GM18867 (cell line): ENCODE data around the gene OTUD1.
A peak's percentile ranks its signal among the peaks of the same experiment; 100 is the strongest.

Experiments used
- ATAC-seq: cut with Tn5 transposase; IDR thresholded peaks from one replicate; pipeline ENCODE4 v1.9.1; 2021; ENCODE audit warnings: mild to moderate bottlenecking, moderate library complexity; ENCODE audit not compliant: unreplicated experiment

The OTUD1 gene

GRCh38 chr10:23421397-23421796 lies 17.5 kb upstream of the OTUD1 start:
- no peak for ATAC-seq

GRCh38 chr10:23422003-23422411 lies 16.9 kb upstream of the OTUD1 start:
- no peak for ATAC-seq

GRCh38 chr10:23432166-23432565 lies 6.7 kb upstream of the OTUD1 start:
- no peak for ATAC-seq

- ATAC-seq: no peak
Measured at GRCh38 chr10:23432639-23433038, 6.2 kb upstream of the OTUD1 start.

- ATAC-seq: no peak
Measured at GRCh38 chr10:23433701-23434100, 5.2 kb upstream of the OTUD1 start.

GRCh38 chr10:23435378-23435777 lies 3.5 kb upstream of the OTUD1 start:
- ATAC-seq: no peak

GRCh38 chr10:23436983-23437382 lies 1.9 kb upstream of the OTUD1 start:
- ATAC-seq: no peak

- ATAC-seq: no peak
Measured at GRCh38 chr10:23437963-23438546, 820 bp upstream of the OTUD1 start.

- ATAC-seq: peak; percentile 12
Measured at GRCh38 chr10:23439452-23439960, 631 bp downstream of the OTUD1 start.

GRCh38 chr10:23439961-23440889 lies 1.4 kb downstream of the OTUD1 start:
- peak; percentile 22 for ATAC-seq

- ATAC-seq: no peak
Measured at GRCh38 chr10:23441251-23441650, 2.4 kb downstream of the OTUD1 start.

- no peak for ATAC-seq
Measured at GRCh38 chr10:23442936-23443335, 4.1 kb downstream of the OTUD1 start.

GRCh38 chr10:23445591-23445990 lies 6.7 kb downstream of the OTUD1 start:
- ATAC-seq: no peak

- ATAC-seq: no peak
Measured at GRCh38 chr10:23448323-23448722, 9.4 kb downstream of the OTUD1 start.

GRCh38 chr10:23448802-23449570 lies 10.1 kb downstream of the OTUD1 start:
- ATAC-seq: peak; percentile 96

GRCh38 chr10:23452033-23452655 lies 13.3 kb downstream of the OTUD1 start:
- ATAC-seq: no peak

GRCh38 chr10:23453465-23453864 lies 14.6 kb downstream of the OTUD1 start:
- ATAC-seq: no peak

- no peak for ATAC-seq
Measured at GRCh38 chr10:23457632-23458417, 18.9 kb downstream of the OTUD1 start.

GRCh38 chr10:23459308-23459939 lies 20.5 kb downstream of the OTUD1 start:
- no peak for ATAC-seq

- ATAC-seq: no peak
Measured at GRCh38 chr10:23461557-23461956, 22.7 kb downstream of the OTUD1 start.
